Measurements from ENCODE around the gene BAIAP2L2. TPM values are rescaled to one million over a fixed set of nuclear protein-coding genes. Genes with fewer than 3 reads are reported as not detected.
"Not testable (repeated sequence)": the region's sequence is repeated elsewhere in the genome, so short reads cannot be mapped to it uniquely, and the experiment has no call there.

The BAIAP2L2 gene
- total RNA-seq, 4 donors from 2014 or later = 0.13 to 1.1 (median 0.58) TPM

DNA sequence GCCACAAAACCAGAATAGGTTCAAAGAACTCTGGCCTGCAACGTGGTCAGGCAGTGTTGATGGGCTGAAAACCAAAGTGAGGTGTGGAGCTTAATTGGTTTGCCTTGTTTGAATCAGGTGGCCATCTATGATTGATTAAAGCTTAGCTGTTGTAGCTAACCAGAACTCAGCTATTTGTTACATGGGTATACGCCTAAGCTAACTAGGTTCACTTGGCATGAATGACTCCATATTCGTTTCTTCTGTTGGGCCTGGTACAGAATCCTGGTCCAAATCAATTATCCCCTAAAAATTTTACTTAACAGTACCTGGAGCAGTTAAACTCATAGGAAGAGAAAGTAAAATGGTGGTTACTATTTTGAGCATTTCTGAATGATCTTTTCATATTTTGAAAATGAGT, 7.7 kb upstream of the BAIAP2L2 start:
- intact Hi-C loops (cut with DNase I) = loop anchor here (5.0 to 10.0 kb wide), 2 partner anchors 117 to 234 kb away; no protein-coding TSS in a partner anchor
- peaks cover 0 to 20% (median 7%) of the 10 kb centered on the region in 4 donors for H3K36me3 ChIP-seq
- H3K27ac ChIP-seq (replicated peaks in 1 of 4) = no peak overlapping the region
- no peak for DNase-seq (ENCODE audit: extremely low spot score)
- H3K4me3 ChIP-seq = no peak overlapping the region
- H3K27me3 ChIP-seq = no peaks in the 10 kb centered on the region
- WGBS = 92% methylated on average over 3 of the region's 3 CpGs
- H3K9me3 ChIP-seq = no peaks in the 10 kb centered on the region
- peaks cover 7 to 10% (median 9%) of the 10 kb centered on the region in 4 donors for H3K4me1 ChIP-seq
- no peak for TF ChIP-seq POLR2A (IDR thresholded peaks at IDR 0.05; ENCODE audit: low read depth)
- TF ChIP-seq, protein P1, sequence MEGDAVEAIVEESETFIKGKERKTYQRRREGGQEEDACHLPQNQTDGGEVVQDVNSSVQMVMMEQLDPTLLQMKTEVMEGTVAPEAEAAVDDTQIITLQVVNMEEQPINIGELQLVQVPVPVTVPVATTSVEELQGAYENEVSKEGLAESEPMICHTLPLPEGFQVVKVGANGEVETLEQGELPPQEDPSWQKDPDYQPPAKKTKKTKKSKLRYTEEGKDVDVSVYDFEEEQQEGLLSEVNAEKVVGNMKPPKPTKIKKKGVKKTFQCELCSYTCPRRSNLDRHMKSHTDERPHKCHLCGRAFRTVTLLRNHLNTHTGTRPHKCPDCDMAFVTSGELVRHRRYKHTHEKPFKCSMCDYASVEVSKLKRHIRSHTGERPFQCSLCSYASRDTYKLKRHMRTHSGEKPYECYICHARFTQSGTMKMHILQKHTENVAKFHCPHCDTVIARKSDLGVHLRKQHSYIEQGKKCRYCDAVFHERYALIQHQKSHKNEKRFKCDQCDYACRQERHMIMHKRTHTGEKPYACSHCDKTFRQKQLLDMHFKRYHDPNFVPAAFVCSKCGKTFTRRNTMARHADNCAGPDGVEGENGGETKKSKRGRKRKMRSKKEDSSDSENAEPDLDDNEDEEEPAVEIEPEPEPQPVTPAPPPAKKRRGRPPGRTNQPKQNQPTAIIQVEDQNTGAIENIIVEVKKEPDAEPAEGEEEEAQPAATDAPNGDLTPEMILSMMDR (IDR thresholded peaks at IDR 0.05) = no peak
- TF ChIP-seq EP300 (IDR thresholded peaks at IDR 0.05) = no peak
- TF ChIP-seq POLR2AphosphoS5 (IDR thresholded peaks at IDR 0.05) = no peak

DNA sequence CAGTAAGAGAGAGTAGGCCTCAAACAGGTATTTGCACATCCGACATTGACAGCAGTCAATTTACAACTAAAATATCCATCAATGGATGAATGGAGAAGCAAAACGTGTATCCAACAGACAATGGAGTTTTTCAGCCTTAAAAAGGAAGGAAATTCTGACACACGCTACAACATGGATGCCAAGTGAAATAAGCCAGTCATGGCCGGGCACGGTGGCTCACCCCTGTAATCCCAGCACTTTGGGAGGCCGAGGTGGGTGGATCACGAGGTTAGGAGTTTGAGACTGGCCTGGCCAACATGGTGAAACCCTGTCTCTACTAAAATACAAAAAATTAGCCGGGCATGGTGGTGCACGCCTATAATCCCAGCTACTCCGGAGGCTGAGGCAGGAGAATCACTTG, 7.1 kb upstream of the BAIAP2L2 start:
- H3K27ac ChIP-seq (replicated peaks in 1 of 4); H3K27me3 ChIP-seq; DNase-seq (ENCODE audit: extremely low spot score); H3K4me3 ChIP-seq; H3K4me1 ChIP-seq; H3K9me3 ChIP-seq: not testable (repeated sequence)
- H3K36me3 ChIP-seq = peaks cover 0 to 24% (median 8%) of the 10 kb centered on the region in 4 donors
- WGBS = 97% methylated on average over 10 of the region's 10 CpGs
- intact Hi-C loops (cut with DNase I) = loop anchor here (5.0 to 10.0 kb wide), 2 partner anchors 117 to 235 kb away; no protein-coding TSS in a partner anchor

DNA sequence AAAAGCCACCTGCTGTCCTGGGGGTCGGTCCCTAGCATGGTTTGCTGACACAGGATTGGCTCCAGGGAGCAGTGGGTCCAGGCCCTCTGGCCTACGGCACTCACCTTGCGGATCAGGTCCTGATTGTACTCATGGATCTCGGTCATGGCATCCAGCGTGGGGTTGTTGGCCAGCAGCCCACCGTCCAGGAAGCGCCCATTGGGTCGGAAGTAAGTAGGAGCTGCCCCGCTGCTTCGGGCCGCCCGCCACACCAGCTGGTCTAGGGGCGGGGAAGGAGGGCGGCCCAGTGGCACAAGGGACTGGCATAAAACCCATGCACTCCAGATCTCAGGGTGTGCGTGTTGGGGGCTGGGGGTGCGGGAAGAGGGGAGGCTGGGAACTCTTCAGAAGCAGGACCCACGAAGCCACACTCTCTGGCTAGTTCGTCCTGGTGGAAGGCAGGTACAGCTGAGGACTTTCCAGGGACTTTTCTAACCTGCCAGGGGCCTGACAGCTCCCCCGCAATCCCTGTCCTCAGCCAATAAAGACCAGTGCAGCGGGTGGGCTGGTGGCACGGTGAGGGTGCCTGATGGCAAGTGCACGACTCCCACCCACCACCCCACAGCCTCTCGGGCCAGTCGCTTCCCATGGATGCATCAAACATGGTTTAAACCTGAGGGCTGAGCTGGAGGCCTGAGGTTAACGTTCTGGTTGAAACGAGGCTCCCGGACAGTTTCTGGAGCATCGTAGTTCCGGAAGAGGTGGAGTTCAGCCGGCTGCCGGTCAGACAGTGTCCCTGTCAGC, 5.1 kb upstream of the BAIAP2L2 start:
- H3K27me3 ChIP-seq = no peaks in the 10 kb centered on the region
- DNase-seq (ENCODE audit: extremely low spot score) = no peak
- no peak overlapping the region for H3K4me3 ChIP-seq
- intact Hi-C loops (cut with DNase I) = loop anchor here (5.0 to 10.0 kb wide), 2 partner anchors 119 to 237 kb away; no protein-coding TSS in a partner anchor
- peaks cover 7 to 12% (median 9%) of the 10 kb centered on the region in 4 donors for H3K4me1 ChIP-seq
- no peak overlapping the region for H3K27ac ChIP-seq (replicated peaks in 1 of 4)
- WGBS = 96% methylated on average over 16 of the region's 31 CpGs
- no peaks in the 10 kb centered on the region for H3K9me3 ChIP-seq
- peaks cover 0 to 35% (median 14%) of the 10 kb centered on the region in 4 donors for H3K36me3 ChIP-seq
- TF ChIP-seq POLR2AphosphoS5 (IDR thresholded peaks at IDR 0.05) = no peak
- TF ChIP-seq POLR2A (IDR thresholded peaks at IDR 0.05; ENCODE audit: low read depth) = no peak
- TF ChIP-seq EP300 (IDR thresholded peaks at IDR 0.05) = no peak
- TF ChIP-seq, protein P1 (IDR thresholded peaks at IDR 0.05) = no peak

DNA sequence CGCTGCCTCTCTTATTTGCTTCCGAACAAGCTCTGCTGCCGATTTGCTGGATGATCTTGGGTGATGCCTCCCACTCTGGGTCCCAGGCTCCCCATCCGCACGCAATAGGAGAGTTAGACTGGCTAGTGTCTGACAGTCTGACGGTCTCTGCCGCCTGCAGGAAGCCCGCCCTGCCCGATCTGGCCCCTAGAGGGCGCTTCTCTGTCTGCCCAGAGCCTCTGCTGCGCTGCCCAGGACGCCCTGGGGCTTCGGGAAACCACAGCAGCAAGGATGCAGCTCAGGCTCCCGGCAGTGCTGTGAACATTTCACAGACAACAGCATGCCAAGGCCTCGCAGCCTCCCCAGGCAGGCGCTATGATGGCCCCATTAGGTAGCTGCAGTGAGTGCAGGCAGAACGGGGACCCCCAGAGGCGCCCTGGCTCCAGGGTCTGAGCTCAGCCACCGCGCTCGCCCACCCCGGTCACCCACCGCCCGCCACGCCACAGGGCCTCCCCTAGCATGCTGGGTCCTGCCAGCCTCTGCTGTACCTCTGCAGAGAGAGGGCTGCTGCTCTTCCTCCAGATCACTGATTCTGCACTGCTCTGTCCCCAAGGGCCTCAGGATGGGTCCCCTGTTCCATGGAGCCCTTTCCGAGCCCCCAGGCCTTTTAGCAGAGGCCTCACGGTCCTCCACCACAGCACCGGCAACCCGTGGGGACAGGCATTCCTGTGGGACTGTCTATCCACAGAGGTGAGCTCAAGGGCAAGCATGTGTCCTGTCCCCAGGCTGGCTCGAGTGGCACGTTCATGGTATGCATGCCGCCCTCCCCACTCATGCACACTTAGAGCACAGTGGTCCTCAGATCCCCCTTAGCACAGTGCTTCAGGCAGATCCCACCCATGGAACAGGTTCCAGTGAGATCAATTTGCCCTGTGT, 4.3 kb upstream of the BAIAP2L2 start:
- Histone ChIP-seq H3K4me1 (peaks cover 7 to 12% (median 9%) of the 10 kb centered on the region in 4 donors), H3K9me3 (no peaks in the 10 kb centered on the region), H3K27ac (replicated peaks in 1 of 4) (no peak overlapping the region), H3K4me3 (no peak overlapping the region), H3K27me3 (no peaks in the 10 kb centered on the region), H3K36me3 (peaks cover 0 to 31% (median 13%) of the 10 kb centered on the region in 4 donors)
- intact Hi-C loops (cut with DNase I) = loop anchor here (5.0 to 10.0 kb wide), 2 partner anchors 120 to 238 kb away; no protein-coding TSS in a partner anchor
- WGBS = 47% methylated on average over 17 of the region's 32 CpGs
- peak; percentile 94 for DNase-seq (ENCODE audit: extremely low spot score)
- TF ChIP-seq POLR2A (IDR thresholded peaks at IDR 0.05; ENCODE audit: low read depth) (no peak), POLR2AphosphoS5 (IDR thresholded peaks at IDR 0.05) (peak in 1 of 2 donors; percentile 57), EP300 (IDR thresholded peaks at IDR 0.05) (no peak)
- TF ChIP-seq, protein P1 (IDR thresholded peaks at IDR 0.05) = peak; percentile 84 to 98 (median 90)
